Left lung (tissue), 10 donors: Measurements from ENCODE around the gene STAB1. TPM values are rescaled to one million over a fixed set of nuclear protein-coding genes. Genes with fewer than 3 reads are reported as not detected.
A peak's percentile ranks its signal among the peaks of the same experiment; 100 is the strongest.
"Not testable (repeated sequence)": the region's sequence is repeated elsewhere in the genome, so short reads cannot be mapped to it uniquely, and the experiment has no call there.

Experiments used
- ATAC-seq: fragments of 200-7000 bp; cut with Tn5 transposase; one replicate; pipeline ENCODE4 v1.9.1; 2020; ENCODE audit warnings: moderate library complexity
- DNase-seq, 4 donors: peaks; one replicate each; pipeline ENCODE4 v3.0.0-alpha.2; 2013 to 2020
- H3K27ac ChIP-seq, 2 donors: fragments of 200-600 bp; sonication (generic) in 1 of 2; one replicate each; pipeline versions ENCODE4 v1.5.0 to v1.8.0; 2020 to 2021
- H3K27me3 ChIP-seq, 2 donors: fragments of 200-600 bp; sonication (generic) in 1 of 2; one replicate each; pipeline versions ENCODE4 v1.5.0 to v1.8.0; 2020 to 2021
- H3K36me3 ChIP-seq, 2 donors: fragments of 200-600 bp; sonication (generic) in 1 of 2; one replicate each; pipeline versions ENCODE4 v1.5.0 to v1.8.0; 2020 to 2021
- H3K4me1 ChIP-seq, 2 donors: fragments of 200-600 bp; one replicate each; pipeline ENCODE4 v1.8.0; 2021
- H3K4me3 ChIP-seq, 2 donors: fragments of 200-600 bp; sonication (generic) in 1 of 2; one replicate each; pipeline versions ENCODE4 v1.5.0 to v1.8.0; 2020 to 2021; ENCODE audit warnings: mild to moderate bottlenecking in 1 of 2
- H3K9me3 ChIP-seq, 2 donors: fragments of 200-600 bp; sonication (generic) in 1 of 2; one replicate each; pipeline versions ENCODE4 v1.5.0 to v1.8.0; 2020 to 2021
- intact Hi-C, 2 donors: fragments of 100-400 bp; cut with DNase I; formaldehyde crosslinking; loops; one replicate each; pipeline versions ENCODE4 v1.11.2 to v1.14.2; 2022
- polyA plus RNA-seq, 6 donors: library from polyadenylated mRNA; unstranded; fragments of 120-200 nt; gene quantifications; one replicate each; pipeline ENCODE4 v1.2.1, GENCODE V29; 2013; ENCODE audit not compliant: insufficient read length in 6 of 6
- total RNA-seq, 2 donors: library from RNA; stranded (reverse); fragmentation: NEBNext Ultra II Directional; extraction: Animal tissue kit (Norgen Biotek cat#: 25700); gene quantifications; one replicate each; pipeline ENCODE4 v1.2.1, GENCODE V29; 2021
- TF ChIP-seq, protein P1 (sequence below), 2 donors: fragments of 200-600 bp; sonication (generic) in 1 of 2; IDR thresholded peaks; one replicate each; pipeline versions ENCODE4 v1.5.0 to v1.8.0; 2021; ENCODE audit warnings: antibody characterized with exemption in 2 of 2
- donor health status: DM: no; HTN: yes; CAD: no.
- donor health status: DM: no; HTN: no; CAD: no.

Gene STAB1
- total and polyA plus RNA-seq, 8 donors, result 46.5 to 334 (median 51.4) TPM

DNA sequence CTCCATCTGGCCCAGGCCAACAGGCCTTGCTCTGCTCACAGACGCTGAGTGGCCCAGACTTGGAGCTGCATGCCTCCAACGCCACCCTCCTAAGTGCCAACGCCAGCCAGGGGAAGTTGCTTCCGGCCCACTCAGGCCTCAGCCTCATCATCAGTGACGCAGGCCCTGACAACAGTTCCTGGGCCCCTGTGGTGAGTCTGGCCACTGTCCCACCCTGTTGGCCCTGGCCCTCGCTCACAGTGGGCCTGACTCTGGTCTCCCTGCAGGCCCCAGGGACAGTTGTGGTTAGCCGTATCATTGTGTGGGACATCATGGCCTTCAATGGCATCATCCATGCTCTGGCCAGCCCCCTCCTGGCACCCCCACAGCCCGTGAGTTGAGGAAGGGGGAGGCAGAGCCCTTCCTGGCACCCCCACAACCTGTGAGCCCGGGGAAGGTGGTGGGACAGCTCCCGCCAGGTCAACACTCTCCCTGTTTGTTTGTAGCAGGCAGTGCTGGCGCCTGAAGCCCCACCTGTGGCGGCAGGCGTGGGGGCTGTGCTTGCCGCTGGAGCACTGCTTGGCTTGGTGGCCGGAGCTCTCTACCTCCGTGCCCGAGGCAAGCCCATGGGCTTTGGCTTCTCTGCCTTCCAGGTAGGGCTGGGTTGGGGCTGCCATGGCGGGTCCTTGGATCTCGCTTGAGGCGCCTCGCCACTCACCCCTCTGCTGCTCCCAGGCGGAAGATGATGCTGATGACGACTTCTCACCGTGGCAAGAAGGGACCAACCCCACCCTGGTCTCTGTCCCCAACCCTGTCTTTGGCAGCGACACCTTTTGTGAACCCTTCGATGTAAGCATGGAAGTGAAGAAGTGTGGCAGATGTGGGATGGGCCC is 28.5 kb downstream of the STAB1 start:
- ATAC-seq, result no peak
- no peak overlapping the region for H3K4me3 ChIP-seq
- H3K9me3 ChIP-seq, result no peaks in the 10 kb centered on the region
- H3K36me3 ChIP-seq, result peaks cover 0 to 87% of the 10 kb centered on the region in 2 donors
- TF ChIP-seq, protein P1, sequence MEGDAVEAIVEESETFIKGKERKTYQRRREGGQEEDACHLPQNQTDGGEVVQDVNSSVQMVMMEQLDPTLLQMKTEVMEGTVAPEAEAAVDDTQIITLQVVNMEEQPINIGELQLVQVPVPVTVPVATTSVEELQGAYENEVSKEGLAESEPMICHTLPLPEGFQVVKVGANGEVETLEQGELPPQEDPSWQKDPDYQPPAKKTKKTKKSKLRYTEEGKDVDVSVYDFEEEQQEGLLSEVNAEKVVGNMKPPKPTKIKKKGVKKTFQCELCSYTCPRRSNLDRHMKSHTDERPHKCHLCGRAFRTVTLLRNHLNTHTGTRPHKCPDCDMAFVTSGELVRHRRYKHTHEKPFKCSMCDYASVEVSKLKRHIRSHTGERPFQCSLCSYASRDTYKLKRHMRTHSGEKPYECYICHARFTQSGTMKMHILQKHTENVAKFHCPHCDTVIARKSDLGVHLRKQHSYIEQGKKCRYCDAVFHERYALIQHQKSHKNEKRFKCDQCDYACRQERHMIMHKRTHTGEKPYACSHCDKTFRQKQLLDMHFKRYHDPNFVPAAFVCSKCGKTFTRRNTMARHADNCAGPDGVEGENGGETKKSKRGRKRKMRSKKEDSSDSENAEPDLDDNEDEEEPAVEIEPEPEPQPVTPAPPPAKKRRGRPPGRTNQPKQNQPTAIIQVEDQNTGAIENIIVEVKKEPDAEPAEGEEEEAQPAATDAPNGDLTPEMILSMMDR (IDR thresholded peaks at IDR 0.05), result no peak
- H3K27me3 ChIP-seq, result no peaks in the 10 kb centered on the region
- intact Hi-C loops, result no loop called here
- H3K4me1 ChIP-seq, result peaks cover 32 to 35% of the 10 kb centered on the region in 2 donors
- peak overlapping the region in 1 of 2 donors; percentile 54 for H3K27ac ChIP-seq
- peak in 2 of 4 donors; percentile 30 to 76 for DNase-seq

DNA sequence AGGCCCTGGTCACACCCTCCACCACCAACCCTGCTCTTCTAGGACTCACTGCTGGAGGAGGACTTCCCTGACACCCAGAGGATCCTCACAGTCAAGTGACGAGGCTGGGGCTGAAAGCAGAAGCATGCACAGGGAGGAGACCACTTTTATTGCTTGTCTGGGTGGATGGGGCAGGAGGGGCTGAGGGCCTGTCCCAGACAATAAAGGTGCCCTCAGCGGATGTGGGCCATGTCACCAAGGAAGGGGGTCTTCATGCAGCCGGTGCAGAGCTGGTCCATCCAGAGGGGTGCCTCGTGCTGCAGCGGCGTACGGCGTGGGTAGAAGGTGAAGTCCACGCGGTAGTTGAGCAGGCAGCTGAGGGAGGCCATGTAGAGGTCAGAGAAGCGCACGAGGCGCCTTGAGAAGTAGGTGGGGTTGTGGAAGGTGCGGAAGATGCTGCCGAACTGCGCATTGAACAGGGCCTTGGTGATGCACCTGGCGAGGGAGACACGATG is 29.2 kb downstream of the STAB1 start:
- TF ChIP-seq, protein P1 (IDR thresholded peaks at IDR 0.05), result no peak
- ATAC-seq (no peak), DNase-seq (no peak)
- Histone ChIP-seq H3K4me3 (no peak overlapping the region), H3K27ac (peak overlapping the region; percentile 54 to 81), H3K9me3 (no peaks in the 10 kb centered on the region), H3K36me3 (peaks cover 0 to 83% of the 10 kb centered on the region in 2 donors), H3K4me1 (peaks cover 32 to 35% of the 10 kb centered on the region in 2 donors), H3K27me3 (no peaks in the 10 kb centered on the region)
- intact Hi-C loops, result no loop called here

DNA sequence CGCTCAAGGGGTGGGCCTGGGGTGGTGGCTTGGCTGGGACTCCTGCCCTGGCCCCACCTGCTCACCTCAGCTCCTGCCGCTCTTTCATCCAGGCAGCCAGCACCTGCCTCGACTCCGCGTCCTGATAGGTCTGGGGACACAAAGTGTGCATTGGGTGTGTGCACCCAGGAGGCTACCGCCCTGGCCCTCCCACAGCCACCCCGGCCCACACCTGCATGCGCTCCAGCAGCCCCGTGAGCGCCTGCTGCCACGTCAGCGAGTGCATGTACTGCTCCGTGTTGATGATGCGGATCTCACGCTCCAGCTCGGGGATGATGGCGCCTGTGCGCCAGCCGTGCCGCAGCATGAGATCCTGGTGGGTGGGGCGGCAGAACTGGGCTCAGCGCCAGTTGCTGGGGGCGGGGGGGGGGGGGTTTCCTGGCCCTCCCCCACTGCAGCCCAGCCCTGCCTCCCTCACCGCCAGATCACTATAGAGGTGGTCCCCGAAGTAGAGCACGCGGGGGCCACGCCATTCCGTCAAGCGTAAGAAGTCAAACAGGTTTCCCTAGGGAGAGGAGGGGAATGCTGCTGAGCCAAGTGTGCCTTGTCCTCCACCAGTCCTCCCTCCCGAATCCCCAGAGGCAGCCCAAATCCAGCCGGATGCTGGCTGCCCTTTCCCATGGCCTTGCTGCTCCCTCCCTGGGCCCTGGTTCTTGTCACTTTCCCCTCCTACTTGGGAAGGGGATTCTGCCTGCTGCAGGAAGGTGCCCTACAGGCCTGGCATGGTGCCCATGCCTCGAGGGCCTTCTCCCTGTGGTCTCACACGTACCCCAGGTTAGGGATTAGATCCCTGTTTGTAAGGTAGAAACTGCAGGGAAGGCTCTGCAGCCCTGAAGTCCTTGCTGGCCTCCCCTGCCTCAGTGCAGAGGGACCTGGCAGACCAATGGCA is 29.9 kb downstream of the STAB1 start:
- Histone ChIP-seq H3K27ac (peak overlapping the region; percentile 54 to 81), H3K4me1 (peaks cover 37 to 42% of the 10 kb centered on the region in 2 donors), H3K27me3 (no peaks in the 10 kb centered on the region), H3K9me3 (no peaks in the 10 kb centered on the region), H3K36me3 (peaks cover 0 to 75% of the 10 kb centered on the region in 2 donors), H3K4me3 (no peak overlapping the region)
- DNase-seq (peak; percentile 42 to 84 (median 64)), ATAC-seq (peak; percentile 42)
- TF ChIP-seq, protein P1 (IDR thresholded peaks at IDR 0.05), result no peak
- intact Hi-C loops, result no loop called here

DNA sequence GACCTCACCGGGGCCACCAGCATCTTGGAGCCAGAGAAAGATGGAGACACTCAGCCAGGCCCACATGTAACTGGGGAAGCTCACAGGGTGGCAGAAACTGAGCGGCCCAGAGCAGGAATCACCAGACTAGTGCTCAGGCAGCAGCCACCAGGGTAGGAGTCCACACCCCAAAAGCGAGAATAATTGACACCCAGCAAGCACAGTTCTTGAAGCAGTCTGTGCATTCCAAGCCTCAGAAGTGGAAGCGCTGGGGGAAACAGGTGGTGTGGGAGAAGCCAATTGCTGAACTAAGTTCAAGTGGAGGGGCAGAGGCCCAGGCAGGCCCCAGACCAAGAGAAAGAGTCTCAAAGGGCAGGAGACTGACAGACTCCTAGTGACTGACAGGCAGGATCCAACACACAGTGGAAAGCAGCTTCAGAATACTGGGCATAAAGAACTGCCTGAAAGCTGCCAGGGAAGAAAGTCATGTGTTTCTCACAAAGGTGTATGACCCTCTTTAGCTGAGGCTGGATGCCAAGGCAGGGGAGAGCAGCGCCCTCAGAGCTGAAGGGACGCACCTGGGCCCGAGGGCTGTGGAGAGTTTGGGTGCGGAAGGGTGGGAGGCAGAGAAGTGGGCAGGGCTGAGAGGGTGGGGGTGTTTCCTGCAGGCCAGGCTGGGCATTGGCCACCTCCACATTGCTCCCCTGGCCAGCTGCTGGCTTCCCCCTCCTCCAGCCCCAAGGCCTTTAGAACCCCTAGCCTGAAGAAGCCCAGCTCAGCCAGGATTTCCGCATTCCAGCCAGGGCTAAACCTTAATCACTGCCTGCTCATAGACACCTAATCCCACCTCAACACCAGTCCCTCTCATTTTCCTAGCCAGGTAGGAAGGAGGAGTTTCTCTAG is 30.8 kb downstream of the STAB1 start:
- H3K36me3 ChIP-seq, result peaks cover 0 to 66% of the 10 kb centered on the region in 2 donors
- no peaks in the 10 kb centered on the region for H3K27me3 ChIP-seq
- H3K27ac ChIP-seq, result peak overlapping the region; percentile 54 to 81
- ATAC-seq (peak; percentile 72), DNase-seq (peak; percentile 36 to 83 (median 74))
- H3K4me1 ChIP-seq, result peaks cover 39 to 44% of the 10 kb centered on the region in 2 donors
- TF ChIP-seq, protein P1 (IDR thresholded peaks at IDR 0.05), result no peak
- H3K9me3 ChIP-seq, result no peaks in the 10 kb centered on the region
- H3K4me3 ChIP-seq, result no peak overlapping the region
- intact Hi-C loops, result no loop called here

DNA sequence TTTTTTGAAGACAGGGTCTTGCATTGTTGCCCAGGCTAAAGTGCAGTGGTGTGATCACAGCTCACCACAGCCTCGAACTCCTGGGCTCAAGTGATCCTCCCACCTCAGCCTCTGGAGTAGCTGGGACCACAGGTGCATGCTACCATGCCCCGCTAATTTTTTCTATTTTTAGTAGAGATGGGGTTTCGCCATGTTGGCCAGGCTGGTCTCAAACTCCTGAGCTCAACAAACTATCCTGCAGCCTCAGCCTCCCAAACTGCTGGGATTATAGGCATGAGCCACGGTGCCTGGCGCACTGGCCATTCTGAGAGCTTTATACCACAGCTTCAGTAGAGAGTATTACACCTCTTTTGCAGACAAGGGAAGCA is 31.5 kb downstream of the STAB1 start:
- Histone ChIP-seq H3K27ac (peak overlapping the region; percentile 54 to 81), H3K4me1 (peaks cover 39 to 52% of the 10 kb centered on the region in 2 donors), H3K36me3 (peaks cover 0 to 59% of the 10 kb centered on the region in 2 donors)
- H3K4me3 ChIP-seq, H3K27me3 ChIP-seq, DNase-seq, intact Hi-C loops, H3K9me3 ChIP-seq, ATAC-seq: not testable (repeated sequence)
